Measurements from ENCODE around the gene HCRT. TPM values are rescaled to one million over a fixed set of nuclear protein-coding genes. Genes with fewer than 3 reads are reported as not detected.

Gene HCRT
- total RNA-seq, 2 experiments from 2014 or later: not detected

DNA sequence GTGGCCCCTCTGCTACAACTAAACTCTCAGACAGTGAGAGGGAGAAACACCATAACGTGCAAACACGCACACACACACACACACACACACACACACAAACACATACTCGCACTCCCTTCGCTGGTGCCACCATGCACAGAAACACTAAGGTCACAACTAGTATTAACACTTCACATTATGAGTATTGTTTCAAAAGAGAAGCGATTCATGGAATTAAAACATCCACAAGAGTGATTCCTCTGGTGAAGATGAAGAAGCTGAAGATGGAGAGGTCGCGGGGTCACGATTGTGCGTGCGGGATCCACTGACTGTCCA lies 16.2 kb upstream of the HCRT start:
- no peak for TF ChIP-seq CTCF (conservative IDR thresholded peaks at IDR 0.05; ENCODE audit: low read length)
- TF ChIP-seq EZH2phosphoT487 (IDR thresholded peaks at IDR 0.05; ENCODE audit: borderline replicate concordance, low read depth, low read length): no peak
- Histone ChIP-seq H4K20me1 (ENCODE audit: insufficient read depth, low read length) (no peaks in the 10 kb centered on the region), H2AFZ (ENCODE audit: low read length) (no peak overlapping the region), H3K27ac (ENCODE audit: low read depth, low read length, poor library complexity, severe bottlenecking) (no peak overlapping the region), H3K9me3 (ENCODE audit: low read length) (no peaks in the 10 kb centered on the region), H3K4me2 (ENCODE audit: low read length) (no peak overlapping the region), H3K4me1 (ENCODE audit: insufficient read depth, low read length, poor library complexity, severe bottlenecking) (peaks cover 6% of the 10 kb centered on the region), H3K79me2 (ENCODE audit: insufficient read depth, low read depth, low read length) (no peaks in the 10 kb centered on the region; the same call in 1 of the 2 replicates), H3K36me3 (ENCODE audit: insufficient read depth, low read length) (peaks cover 2% of the 10 kb centered on the region; the same call in 1 of the 2 replicates), H3K4me3 (ENCODE audit: low read depth, low read length, poor library complexity, severe bottlenecking) (no peak overlapping the region), H3K9me2 (ENCODE audit: insufficient read depth, low read length) (no peaks in the 10 kb centered on the region)
- intact Hi-C loops (cut with micrococcal nuclease; ENCODE audit: unreplicated experiment): no loop called here
- no peak for DNase-seq (ENCODE audit: low spot score)
- CTCF ChIA-PET (ENCODE audit: unreplicated experiment): no interaction called here
- POLR2A ChIA-PET: no interaction called here
- no TSS peak for BruUV-seq (replicated peaks)

DNA sequence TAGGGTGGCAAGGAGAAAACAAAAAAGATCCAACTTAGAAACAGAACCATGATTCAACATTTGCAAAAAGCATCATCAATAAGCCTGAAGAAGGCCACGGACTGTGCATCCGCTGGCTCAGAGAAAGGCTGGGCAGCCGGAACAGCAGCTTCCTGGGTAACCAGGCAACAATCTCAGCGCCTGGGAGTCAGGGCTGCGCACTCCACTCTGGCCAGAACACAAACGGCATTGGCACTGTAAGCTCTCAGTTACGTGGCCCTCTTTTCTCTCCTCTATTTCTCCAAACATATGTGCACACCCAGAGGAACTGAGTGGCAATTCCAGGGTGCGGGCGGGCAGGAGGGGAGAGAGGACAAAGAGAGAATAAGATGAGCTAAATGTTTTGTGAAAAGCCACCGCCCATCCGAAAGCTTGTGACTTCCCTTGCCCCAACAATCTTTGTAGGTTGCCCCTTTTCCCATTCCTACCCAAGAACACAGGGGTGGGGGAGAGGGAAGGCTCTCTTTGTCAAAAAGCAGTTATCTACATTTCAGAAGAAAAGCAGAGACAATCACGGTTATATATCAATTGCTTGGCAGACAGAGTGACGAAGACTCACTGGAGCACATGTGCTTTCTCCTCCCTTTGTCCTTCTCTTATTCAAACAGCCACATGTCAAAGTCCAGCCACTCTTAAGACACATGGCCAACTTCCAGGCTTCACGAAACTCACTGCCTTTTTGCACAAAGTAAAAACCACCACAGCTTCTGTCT lies 15.6 kb upstream of the HCRT start:
- Histone ChIP-seq H3K4me3 (ENCODE audit: low read depth, low read length, poor library complexity, severe bottlenecking) (no peak overlapping the region), H3K36me3 (ENCODE audit: insufficient read depth, low read length) (peaks cover 2% of the 10 kb centered on the region; the same call in 1 of the 2 replicates), H4K20me1 (ENCODE audit: insufficient read depth, low read length) (no peaks in the 10 kb centered on the region), H3K9me3 (ENCODE audit: low read length) (no peaks in the 10 kb centered on the region), H3K79me2 (ENCODE audit: insufficient read depth, low read depth, low read length) (no peaks in the 10 kb centered on the region; the same call in 1 of the 2 replicates), H3K27ac (ENCODE audit: low read depth, low read length, poor library complexity, severe bottlenecking) (no peak overlapping the region), H2AFZ (ENCODE audit: low read length) (no peak overlapping the region), H3K9me2 (ENCODE audit: insufficient read depth, low read length) (no peaks in the 10 kb centered on the region), H3K4me2 (ENCODE audit: low read length) (no peak overlapping the region), H3K4me1 (ENCODE audit: insufficient read depth, low read length, poor library complexity, severe bottlenecking) (peaks cover 6% of the 10 kb centered on the region)
- intact Hi-C loops (cut with micrococcal nuclease; ENCODE audit: unreplicated experiment): no loop called here
- POLR2A ChIA-PET: no interaction called here
- CTCF ChIA-PET (ENCODE audit: unreplicated experiment): no interaction called here
- no peak for TF ChIP-seq CTCF (conservative IDR thresholded peaks at IDR 0.05; ENCODE audit: low read length)
- no peak for TF ChIP-seq EZH2phosphoT487 (IDR thresholded peaks at IDR 0.05; ENCODE audit: borderline replicate concordance, low read depth, low read length)
- no peak for DNase-seq (ENCODE audit: low spot score)
- BruUV-seq (replicated peaks): TSS peak; percentile 62

GRCh38 chr17:42199416-42200011 lies 14.3 kb upstream of the HCRT start:
- DNase-seq (ENCODE audit: low spot score): no peak
- H4K20me1 ChIP-seq (ENCODE audit: insufficient read depth, low read length): no peaks in the 10 kb centered on the region
- H3K9me2 ChIP-seq (ENCODE audit: insufficient read depth, low read length): no peaks in the 10 kb centered on the region
- peaks cover 9% of the 10 kb centered on the region for H3K4me1 ChIP-seq (ENCODE audit: insufficient read depth, low read length, poor library complexity, severe bottlenecking)
- no peaks in the 10 kb centered on the region for H3K9me3 ChIP-seq (ENCODE audit: low read length)
- ChIA-PET CTCF (ENCODE audit: unreplicated experiment) (no interaction called here), POLR2A (no interaction called here)
- H3K79me2 ChIP-seq (ENCODE audit: insufficient read depth, low read depth, low read length): no peaks in the 10 kb centered on the region; the same call in 1 of the 2 replicates
- H2AFZ ChIP-seq (ENCODE audit: low read length): no peak overlapping the region
- TF ChIP-seq CTCF (conservative IDR thresholded peaks at IDR 0.05; ENCODE audit: low read length): no peak
- no peak overlapping the region for H3K4me3 ChIP-seq (ENCODE audit: low read depth, low read length, poor library complexity, severe bottlenecking)
- intact Hi-C loops (cut with micrococcal nuclease; ENCODE audit: unreplicated experiment): no loop called here
- no peak overlapping the region for H3K27ac ChIP-seq (ENCODE audit: low read depth, low read length, poor library complexity, severe bottlenecking)
- H3K36me3 ChIP-seq (ENCODE audit: insufficient read depth, low read length): no peaks in the 10 kb centered on the region; the same call in 1 of the 2 replicates
- H3K4me2 ChIP-seq (ENCODE audit: low read length): no peak overlapping the region
- BruUV-seq (replicated peaks): no TSS peak

All from OCI-LY7 (cell line).